Suprapubic skin (tissue), 3 donors: ENCODE data around the gene DIP2C.

Experiments
- CTCF ChIP-seq, 2 donors: fragments of 200-600 bp in 1 of 2; fragments of 450-650 bp in 1 of 2; sonication (generic) in 1 of 2; IDR thresholded peaks; one replicate each; pipeline ENCODE4 v1.5.1; 2016 to 2019; ENCODE audit warnings: antibody characterized with exemption in 2 of 2, mild to moderate bottlenecking in 1 of 2, moderate library complexity in 1 of 2
- POLR2A ChIP-seq, 2 donors: fragments of 450-650 bp; IDR thresholded peaks; one replicate each; pipeline ENCODE4 v1.6.1; 2017; ENCODE audit warnings: antibody characterized with exemption in 2 of 2, mild to moderate bottlenecking in 2 of 2, moderate library complexity in 2 of 2

GRCh38 chr10:491667-492424 lies 197.6 kb downstream of the DIP2C start:
- no peak for TF ChIP-seq CTCF (IDR thresholded peaks at IDR 0.05)
- TF ChIP-seq POLR2A (IDR thresholded peaks at IDR 0.05): no peak
